Activated CD8-positive, alpha-beta memory T cell treated with anti-CD3 and anti-CD28 coated beads for 36 hours (primary cell): ENCODE results near the gene PIM1. TPM values are rescaled to one million over a fixed set of nuclear protein-coding genes. Genes with fewer than 3 reads are reported as not detected.
"Not testable (repeated sequence)": the region's sequence is repeated elsewhere in the genome, so short reads cannot be mapped to it uniquely, and the experiment has no call there.

Experiments
- CTCF ChIA-PET: fragments of 350-600 bp; sonication (Branson Sonifier 250); formaldehyde crosslinking; loops from one replicate; lab custom pipeline; 2021; ENCODE audit warnings: antibody characterized with exemption; lab: Charles Lee
- POLR2A ChIA-PET: fragments of 350-600 bp; sonication (Branson Sonifier 250); formaldehyde crosslinking; loops from one replicate; lab custom pipeline; 2021; ENCODE audit warnings: antibody characterized with exemption; lab: Charles Lee
- total RNA-seq, 2 experiments: library from RNA; stranded (reverse); gene quantifications; one replicate each; pipeline ENCODE4 v1.2.3, GENCODE V29; 2021

Gene PIM1
- 100 to 1,000 TPM; 135 to 139 TPM for total RNA-seq

- ChIA-PET POLR2A (interaction anchor here (0.6 to 6.3 kb wide), 7 partner anchors 18 to 183 kb away, joined by 3 to 87 read pairs (median 7); partner anchors contain the start of gene MTCH1), CTCF (interaction anchor here (0.7 to 6.6 kb wide), 8 partner anchors 17 to 148 kb away, joined by 3 to 124 read pairs (median 22); no protein-coding TSS in a partner anchor)
These were observed at the start of gene PIM1 for GRCh38 chr6:37169496-37170272. Gene PIM1, plus strand, starts transcription at chr6:37170152. Its CDS starts 424 bp downstream, at chr6:37170576.

- POLR2A ChIA-PET = interaction anchor here (0.7 kb wide), 1 partner anchor 261 kb away, joined by 3 read pairs; no protein-coding TSS in a partner anchor
- CTCF ChIA-PET = no interaction called here
These were observed 48.4 kb upstream of the PIM1 start for GRCh38 chr6:37121556-37121955.

GRCh38 chr6:37122861-37123260 is 47.1 kb upstream of the PIM1 start:
- CTCF ChIA-PET = no interaction called here
- POLR2A ChIA-PET = no interaction called here

- POLR2A ChIA-PET = no interaction called here
- CTCF ChIA-PET = no interaction called here
These were observed 45.8 kb upstream of the PIM1 start for GRCh38 chr6:37123957-37124729.

GRCh38 chr6:37125774-37126492 is 44.0 kb upstream of the PIM1 start:
- ChIA-PET POLR2A (interaction anchor here (0.6 kb wide), 1 partner anchor 61 kb away, joined by 8 read pairs; no protein-coding TSS in a partner anchor), CTCF (interaction anchor here (0.6 kb wide), 1 partner anchor 38 kb away, joined by 3 read pairs; no protein-coding TSS in a partner anchor)

GRCh38 chr6:37126493-37126958 is 43.4 kb upstream of the PIM1 start:
- ChIA-PET CTCF (interaction anchor here (0.6 kb wide), 1 partner anchor 38 kb away, joined by 3 read pairs; no protein-coding TSS in a partner anchor), POLR2A (interaction anchor here (0.6 kb wide), 1 partner anchor 61 kb away, joined by 8 read pairs; no protein-coding TSS in a partner anchor)

- CTCF ChIA-PET = no interaction called here
- POLR2A ChIA-PET = no interaction called here
These were observed 42.9 kb upstream of the PIM1 start for GRCh38 chr6:37126961-37127616.

GRCh38 chr6:37127961-37128862 is 41.7 kb upstream of the PIM1 start:
- CTCF ChIA-PET = interaction anchor here (0.6 kb wide), 1 partner anchor 12 kb away, joined by 3 read pairs; no protein-coding TSS in a partner anchor
- POLR2A ChIA-PET = no interaction called here

- POLR2A ChIA-PET, CTCF ChIA-PET: not testable (repeated sequence)
These were observed 41.0 kb upstream of the PIM1 start for GRCh38 chr6:37128863-37129443.

GRCh38 chr6:37129566-37129965 is 40.4 kb upstream of the PIM1 start:
- ChIA-PET CTCF (no interaction called here), POLR2A (interaction anchor here (0.6 kb wide), 1 partner anchor 114 kb away, joined by 9 read pairs; no protein-coding TSS in a partner anchor)

- POLR2A ChIA-PET = no interaction called here
- CTCF ChIA-PET = interaction anchor here (0.6 to 1.6 kb wide), 2 partner anchors 24 to 40 kb away, joined by 3 to 4 read pairs; no protein-coding TSS in a partner anchor
These were observed 39.2 kb upstream of the PIM1 start for GRCh38 chr6:37130704-37131103.

- ChIA-PET CTCF (interaction anchor here (0.6 to 1.6 kb wide), 2 partner anchors 23 to 40 kb away, joined by 3 to 4 read pairs; no protein-coding TSS in a partner anchor), POLR2A (no interaction called here)
These were observed 38.6 kb upstream of the PIM1 start for GRCh38 chr6:37131104-37131959.

GRCh38 chr6:37131960-37132253 is 38.0 kb upstream of the PIM1 start:
- ChIA-PET POLR2A (no interaction called here), CTCF (interaction anchor here (1.6 kb wide), 1 partner anchor 39 kb away, joined by 4 read pairs; no protein-coding TSS in a partner anchor)

GRCh38 chr6:37134036-37134395 is 35.9 kb upstream of the PIM1 start:
- POLR2A ChIA-PET = interaction anchor here (1.0 kb wide), 1 partner anchor 37 kb away, joined by 4 read pairs; no protein-coding TSS in a partner anchor
- CTCF ChIA-PET = interaction anchor here (1.5 kb wide), 1 partner anchor 23 kb away, joined by 3 read pairs; no protein-coding TSS in a partner anchor

- CTCF ChIA-PET = interaction anchor here (0.6 to 2.0 kb wide), 3 partner anchors 23 to 146 kb away, joined by 3 to 8 read pairs (median 3); no protein-coding TSS in a partner anchor
- POLR2A ChIA-PET = interaction anchor here (1.0 kb wide), 1 partner anchor 36 kb away, joined by 4 read pairs; no protein-coding TSS in a partner anchor
These were observed 35.4 kb upstream of the PIM1 start for GRCh38 chr6:37134396-37135191.
